ENCODE results near the gene RNF187.
"Not testable (repeated sequence)": the region's sequence is repeated elsewhere in the genome, so short reads cannot be mapped to it uniquely, and the experiment has no call there.

Gene RNF187

DNA sequence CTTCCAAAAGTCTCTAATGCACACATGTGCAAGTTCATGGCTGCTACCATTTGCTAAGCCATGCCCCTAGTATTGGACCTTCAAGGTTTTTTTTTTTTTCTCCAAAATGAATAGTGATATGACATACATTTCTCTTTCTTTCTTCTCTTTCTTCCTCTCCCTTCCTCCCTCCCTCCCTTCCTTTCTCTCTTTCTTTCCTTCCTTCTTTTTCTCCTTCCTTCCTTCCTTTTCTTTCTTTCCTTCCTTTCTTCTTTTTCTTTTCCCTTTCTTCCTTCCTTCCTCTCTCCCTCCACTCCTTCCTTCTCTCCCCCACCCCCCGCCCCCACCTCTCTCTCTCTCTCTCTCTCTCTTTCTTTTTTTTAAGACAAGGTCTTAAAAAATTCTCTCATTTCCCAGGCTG, 3.4 kb upstream of the RNF187 start:
- DNase-seq (ENCODE audit: extremely low read depth in 1 of 2, low read depth in 1 of 2) = no peak

DNA sequence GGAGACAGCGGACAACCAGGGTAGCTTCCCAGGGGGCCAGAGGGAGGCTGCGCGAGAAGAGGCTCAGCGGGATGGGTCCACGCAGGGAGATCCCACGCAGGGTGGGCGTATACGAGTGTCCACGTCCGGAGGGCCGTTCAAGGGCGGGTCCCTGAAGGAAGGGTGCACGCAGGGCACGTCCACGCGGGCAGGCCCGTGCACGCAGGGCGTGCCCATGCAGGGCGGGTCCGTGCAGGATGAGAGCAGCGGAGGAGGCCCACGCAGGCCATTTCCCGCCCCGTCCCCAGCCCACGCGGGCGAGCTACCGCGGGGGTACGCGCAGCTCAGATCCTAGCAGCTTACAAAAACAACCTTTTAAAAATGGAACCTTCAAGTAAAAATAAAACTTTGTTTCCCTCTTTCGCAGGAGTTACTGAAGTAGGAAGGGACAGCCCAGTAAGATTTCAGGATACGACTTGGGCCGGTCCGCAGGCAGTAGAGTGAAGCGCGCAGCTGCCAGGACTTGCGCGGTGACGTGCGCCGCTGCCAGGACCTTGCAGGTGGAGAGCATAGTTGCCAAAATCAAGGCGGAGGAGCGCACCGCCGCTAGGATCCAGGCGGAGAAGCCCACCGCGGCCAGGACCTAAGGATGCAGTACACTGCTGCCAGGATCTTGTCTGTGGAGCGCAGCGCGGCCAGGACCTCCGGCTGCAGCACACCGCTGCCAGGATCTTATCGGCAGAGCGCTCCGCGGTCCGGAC, 416 bp upstream of the RNF187 start:
- peak; percentile 55 to 63 for DNase-seq (ENCODE audit: extremely low read depth in 1 of 2, low read depth in 1 of 2)

DNA sequence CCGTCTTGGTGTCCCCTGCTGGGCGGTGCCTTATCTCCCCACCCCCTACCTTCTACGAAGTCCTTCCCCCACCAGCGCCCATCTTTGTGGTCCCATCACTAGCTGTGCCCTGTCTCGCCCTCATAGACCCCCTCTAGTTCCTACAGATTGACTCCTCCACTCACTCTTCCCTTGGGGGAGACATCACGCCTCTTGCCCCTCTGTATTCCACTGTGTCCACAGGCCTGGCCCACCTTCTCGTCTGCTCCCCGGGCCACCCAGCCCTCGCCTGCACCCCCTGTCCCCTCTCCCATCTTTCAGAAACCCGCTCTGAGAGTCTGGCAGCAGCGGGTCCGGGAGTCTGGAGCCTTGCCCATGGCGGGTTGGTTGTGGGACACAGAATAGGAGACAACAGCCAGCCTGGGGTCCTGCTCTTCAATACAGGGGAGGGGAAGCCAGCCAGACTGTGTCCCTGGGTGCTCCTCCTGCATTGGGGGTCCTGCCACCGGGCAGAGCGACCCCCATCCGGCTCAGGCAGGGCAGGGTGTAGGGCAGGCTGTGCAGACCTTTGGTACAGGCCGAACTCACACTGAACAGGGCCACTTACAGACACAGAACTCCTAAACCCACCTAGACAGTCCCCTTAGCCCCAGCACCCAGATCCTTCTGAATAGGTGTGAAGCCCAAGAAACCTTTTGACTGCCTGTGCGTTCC, 1.1 kb downstream of the RNF187 start:
- no peak for DNase-seq (ENCODE audit: extremely low read depth in 1 of 2, low read depth in 1 of 2)

DNA sequence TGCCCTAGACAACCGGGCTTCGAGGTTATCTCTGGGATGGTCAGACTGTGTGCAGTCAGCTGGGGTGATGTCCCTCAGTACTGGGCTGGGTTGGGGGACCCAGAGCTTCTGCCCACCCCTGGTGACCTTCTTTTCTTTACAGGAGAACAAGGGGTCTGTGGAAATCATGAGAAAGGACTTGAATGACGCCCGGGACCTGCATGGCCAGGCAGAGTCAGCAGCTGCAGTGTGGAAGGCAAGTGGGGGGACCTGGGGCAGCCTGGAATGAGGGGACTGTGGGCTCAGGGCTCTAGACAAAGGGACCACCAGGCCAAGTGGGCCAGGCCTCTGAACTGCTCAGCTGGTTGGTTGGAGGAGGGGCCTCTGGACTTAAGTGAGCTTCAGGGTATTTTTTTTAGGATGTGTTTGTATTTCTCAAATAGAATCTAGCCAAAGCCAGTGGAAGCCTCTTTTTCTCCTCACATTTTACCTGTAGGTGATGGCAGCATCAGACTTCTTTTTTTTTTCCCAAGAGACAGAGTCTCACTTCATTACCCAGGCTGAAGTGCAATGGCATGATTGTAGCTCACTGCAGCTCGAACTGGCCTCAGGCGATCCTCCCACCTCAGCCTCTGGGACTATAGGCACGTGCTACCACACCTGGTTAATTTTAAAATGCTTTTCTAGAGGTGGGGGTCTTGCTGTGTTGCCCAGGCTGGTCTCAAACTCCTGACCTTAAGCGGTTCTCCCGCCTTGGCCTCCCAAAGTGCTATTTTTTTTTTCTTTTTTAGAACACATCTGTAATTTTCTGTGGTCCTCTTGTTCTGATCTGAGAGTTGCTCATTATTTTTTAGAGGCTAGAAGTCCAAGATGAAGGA, 1.9 kb downstream of the RNF187 start:
- no peak for DNase-seq (ENCODE audit: extremely low read depth in 1 of 2, low read depth in 1 of 2)

DNA sequence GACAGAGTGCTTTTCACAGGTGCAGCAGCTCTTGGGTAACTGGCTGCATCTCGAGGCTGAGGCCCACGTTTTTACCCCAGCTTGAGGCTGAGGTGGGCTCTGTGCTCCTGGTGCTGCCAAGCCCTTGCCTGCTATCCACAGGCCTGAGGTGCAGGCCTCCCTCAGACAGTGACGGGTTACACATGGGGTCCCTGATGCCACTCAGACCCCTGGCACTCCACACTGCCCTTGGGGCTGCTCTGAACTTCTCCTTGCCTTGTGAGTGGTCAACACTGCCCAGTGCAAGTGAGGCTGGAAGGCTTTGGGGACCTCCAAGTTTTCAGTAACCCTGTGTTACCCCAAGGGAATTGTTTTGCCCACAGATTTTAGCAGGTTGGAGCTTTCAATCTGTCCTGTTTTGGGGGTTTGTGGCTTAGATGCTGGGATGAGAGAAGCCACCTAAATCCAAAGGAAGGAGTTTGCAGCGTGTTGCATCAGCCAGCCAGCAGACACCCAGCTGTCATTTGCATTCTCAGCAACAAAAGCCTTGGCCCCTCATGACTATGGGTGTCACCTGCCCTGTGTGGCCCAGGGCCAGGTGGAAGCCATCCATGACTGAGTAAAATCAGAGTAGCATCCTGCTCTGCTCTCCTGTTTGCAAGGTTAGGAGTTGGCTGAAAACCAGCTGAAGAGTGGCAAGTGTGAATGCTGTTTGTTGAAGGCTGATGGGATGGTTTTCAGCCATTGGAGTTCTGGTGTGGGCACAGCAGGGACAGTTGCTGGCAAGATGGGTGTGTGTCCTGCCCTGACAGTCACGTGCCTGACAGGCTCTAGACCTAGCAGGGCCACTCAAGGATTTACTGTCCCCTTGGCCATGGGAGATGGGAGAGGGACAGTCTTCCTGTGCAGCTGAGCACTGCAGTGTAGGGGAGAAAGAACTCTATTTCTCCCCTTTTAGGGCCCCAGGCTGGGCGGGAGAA, 3.2 kb downstream of the RNF187 start:
- DNase-seq (ENCODE audit: extremely low read depth in 1 of 2, low read depth in 1 of 2) = no peak

DNA sequence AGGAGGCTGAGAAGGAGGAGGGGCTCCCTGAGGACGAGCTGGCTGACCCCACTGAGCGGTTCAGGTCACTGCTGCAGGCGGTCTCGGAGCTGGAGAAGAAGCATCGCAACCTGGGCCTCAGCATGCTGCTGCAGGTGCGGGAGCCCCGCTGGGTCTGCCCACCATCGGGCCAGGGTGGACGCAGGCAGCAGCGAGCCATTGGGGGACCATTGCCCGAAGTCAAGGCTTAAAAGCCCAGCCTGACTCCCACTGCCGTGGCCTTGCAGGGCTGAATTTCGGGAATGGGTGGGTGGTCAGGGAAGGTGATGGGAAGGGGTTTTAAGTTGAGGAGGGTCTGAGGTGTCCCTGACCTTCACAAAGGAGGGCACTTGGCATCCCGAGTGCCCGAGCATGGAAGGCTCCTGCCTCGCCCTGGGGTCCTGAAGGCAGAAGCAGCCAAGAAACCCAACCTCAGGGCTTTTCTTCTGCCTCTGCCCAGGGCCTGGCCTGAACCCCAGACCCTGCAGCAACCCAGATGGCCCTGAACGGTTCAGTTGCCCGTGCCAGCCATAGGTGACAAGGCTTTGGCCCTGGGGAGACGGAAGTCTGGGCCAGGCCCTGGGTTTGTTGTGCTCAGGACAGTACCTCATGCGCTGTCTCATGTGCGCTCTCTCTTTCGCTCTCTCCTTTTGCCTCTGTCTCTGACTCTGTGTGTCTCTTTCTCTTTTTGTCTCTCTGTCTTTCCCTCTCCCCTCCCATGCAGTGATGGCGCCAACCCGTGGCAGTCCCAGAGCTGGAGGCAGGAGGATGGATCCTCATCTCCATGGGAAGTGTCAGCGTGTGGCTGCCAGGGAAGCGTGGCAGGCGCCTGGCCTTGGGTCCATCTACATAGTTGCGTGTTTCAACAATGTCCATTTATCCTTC, 6.2 kb downstream of the RNF187 start:
- no peak for DNase-seq (ENCODE audit: extremely low read depth in 1 of 2, low read depth in 1 of 2)

DNA sequence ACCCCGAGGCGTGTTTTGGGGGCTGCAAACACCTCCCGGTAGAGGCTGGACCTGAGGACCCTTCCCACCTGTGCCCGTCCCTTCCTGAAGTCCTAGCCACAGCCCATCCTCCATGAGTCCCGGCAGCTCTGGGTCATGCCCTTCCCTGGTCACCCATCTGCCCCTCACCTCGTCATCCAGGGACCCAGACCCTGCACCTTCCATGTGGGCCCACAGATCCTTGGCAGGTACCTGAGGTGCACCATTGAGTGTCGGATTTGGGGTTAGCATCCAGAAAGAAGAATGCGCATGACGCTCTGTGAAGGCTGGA, 6.8 kb downstream of the RNF187 start:
- DNase-seq (ENCODE audit: extremely low read depth in 1 of 2, low read depth in 1 of 2) = no peak

DNA sequence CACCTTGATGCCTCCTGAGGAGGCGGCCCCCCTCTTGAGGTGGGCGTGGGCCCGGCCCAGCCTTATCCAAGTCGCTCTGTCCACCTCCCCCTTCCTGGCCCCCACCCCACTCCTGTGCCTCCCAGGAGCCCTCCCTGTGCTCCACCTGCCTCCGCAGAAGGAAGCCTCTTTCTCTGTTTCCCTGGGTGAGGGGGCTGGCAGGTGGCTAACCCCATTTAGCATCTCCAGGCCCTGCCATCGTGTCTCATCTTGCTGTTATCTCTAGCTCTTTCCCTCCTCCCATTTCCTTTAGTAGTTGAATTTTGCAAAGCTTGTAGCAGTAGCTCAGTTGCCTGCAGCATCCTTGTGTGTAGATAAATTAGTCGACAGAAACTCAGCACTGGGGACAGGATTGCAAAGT, 7.2 kb downstream of the RNF187 start:
- DNase-seq (ENCODE audit: extremely low read depth in 1 of 2, low read depth in 1 of 2) = no peak

DNA sequence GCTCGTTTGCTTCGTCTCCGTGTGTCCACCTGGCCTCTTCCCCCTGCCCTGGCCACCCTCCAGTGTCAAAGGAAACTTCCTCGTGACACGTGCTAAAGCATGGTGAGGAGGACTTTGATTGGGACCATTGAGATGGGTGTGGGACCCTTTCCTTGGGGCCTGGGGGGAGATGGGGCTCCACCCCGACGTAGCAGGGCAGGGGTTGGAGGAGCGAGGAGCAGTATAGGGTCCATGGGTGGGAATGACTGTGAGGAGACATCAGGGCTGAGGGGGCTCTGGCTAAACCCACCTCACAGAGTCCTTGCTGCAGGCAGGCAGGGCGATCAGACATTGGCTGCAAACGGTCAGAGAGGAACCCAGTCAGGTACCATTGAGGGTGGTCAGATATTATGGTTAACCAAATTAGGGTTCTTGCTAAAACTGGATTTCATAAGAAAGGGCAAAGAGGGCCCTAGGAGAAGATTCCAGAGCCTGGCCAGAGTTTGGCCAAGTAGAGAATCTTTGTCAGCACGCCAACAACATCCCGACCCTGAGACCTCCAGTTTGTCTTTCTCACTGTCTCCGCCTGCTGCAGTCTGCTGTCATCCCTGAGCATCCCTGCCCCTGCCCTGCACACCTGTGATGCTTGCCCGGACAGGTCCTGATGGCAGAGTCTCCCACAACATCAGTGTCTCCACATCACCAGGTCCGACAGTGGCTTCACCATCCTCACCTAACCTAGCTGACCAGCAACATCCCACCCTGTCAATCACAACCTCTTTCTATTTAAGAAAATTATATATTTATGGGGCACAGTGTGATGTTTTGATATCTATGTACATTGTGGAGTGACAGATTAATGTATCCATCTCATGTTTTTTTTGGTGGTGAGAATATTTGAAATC, 8.0 kb downstream of the RNF187 start:
- no peak for DNase-seq (ENCODE audit: extremely low read depth in 1 of 2, low read depth in 1 of 2)

DNA sequence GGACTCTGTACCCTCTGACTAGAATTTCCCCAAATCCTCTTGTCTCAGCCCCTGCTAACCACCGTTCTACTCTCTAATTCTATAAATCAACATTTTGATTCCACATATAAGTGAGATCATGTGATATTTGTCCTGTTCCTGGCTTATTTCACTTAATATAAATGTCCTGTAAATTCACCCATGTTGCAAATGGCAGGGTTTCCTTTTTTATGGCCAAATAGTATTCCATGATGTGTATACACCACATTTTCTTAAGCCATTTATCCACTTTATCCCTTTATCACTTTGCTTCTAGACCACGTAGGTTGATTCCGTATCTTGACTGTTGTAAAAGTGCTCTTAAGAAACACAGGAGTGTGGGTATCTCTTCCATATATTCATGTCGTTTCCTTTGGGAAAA, 8.9 kb downstream of the RNF187 start:
- DNase-seq (ENCODE audit: extremely low read depth in 1 of 2, low read depth in 1 of 2) = no peak

DNA sequence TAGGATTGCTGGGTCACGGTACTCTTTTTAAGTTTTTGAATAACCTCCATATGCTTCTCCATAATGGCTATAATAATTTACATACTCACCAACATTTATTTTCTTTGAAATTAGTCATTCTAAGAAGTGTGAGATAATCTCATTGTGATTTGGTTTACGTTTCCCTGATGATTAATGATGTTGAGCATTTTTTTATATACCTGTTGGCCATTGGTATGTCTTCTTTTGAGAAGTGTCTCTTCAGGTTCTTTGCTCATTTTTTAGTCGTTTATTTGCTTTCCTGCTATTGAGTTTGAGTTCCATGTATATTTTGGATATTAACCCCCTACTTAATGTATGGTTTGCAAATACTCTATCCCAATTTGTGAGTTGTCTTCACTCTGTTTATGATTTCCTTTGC, 9.3 kb downstream of the RNF187 start:
- DNase-seq (ENCODE audit: extremely low read depth in 1 of 2, low read depth in 1 of 2) = no peak

DNA sequence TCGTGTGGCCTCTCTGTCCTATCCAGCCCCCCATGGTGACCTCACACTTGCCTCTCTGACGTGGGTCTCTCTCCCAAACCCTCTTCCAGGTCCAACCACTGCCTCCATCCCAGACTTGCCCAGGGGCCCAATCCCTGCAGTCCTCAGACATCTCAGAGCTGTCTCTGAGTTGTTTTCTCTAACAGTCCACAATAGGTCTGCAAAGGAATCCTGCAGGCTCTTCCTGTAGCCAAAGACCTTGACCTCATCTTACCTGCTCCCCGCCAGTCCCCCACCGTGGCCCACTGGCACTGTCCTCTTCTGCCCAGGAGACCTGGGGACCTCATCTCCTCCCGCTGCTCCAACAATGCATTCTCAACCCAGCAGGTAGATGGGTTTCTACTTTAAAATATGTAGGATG, 10.0 kb downstream of the RNF187 start:
- no peak for DNase-seq (ENCODE audit: extremely low read depth in 1 of 2, low read depth in 1 of 2)

DNA sequence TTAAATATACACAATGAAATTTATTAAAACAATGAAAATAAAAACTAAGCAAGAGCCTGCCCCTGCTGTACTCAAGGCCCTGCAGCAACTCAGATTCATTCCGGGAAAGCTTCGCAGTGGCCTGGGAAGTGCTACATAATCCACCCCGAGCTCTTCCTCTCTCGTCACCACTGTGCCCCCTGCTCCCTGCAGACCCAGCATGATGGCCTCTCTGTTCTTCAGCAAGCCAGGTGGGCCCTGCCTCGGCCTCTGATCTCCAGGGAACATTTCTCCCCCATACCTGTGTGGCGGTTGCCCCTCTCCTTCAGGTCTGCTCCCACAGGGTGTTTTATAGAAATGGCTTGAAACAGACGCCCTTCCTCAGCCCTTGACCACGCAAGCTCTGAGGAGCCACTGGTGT, 10.6 kb downstream of the RNF187 start:
- DNase-seq (ENCODE audit: extremely low read depth in 1 of 2, low read depth in 1 of 2) = no peak

DNA sequence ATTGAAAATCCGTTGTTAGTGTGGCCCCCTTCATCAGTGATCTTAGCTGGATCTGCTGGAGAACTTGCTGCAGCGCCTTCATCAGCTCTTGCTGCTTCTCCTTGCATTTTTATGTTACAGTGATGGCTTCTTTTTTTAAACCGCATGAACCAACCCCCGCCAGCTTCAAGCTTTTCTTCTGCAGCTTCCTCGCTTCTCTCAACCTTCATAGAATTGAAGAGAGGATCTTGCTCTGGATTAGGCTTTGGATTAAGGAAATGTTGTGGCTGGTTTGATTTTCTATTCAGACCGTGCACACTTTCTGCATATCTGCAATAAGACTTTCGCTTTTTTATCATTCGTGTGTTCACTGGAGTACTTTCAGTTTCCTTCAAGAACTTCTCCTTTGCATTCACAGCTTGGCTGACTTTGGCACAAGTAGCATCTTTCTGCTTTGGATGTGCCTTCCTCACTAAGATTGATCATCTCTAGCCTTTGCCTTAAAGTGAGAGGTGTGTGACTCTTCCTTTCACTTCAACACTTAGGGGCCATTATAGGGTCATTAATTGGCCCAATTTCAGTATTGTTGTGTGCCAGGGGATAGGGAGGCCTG, 13.1 kb downstream of the RNF187 start:
- DNase-seq (ENCODE audit: extremely low read depth in 1 of 2, low read depth in 1 of 2) = no peak

DNA sequence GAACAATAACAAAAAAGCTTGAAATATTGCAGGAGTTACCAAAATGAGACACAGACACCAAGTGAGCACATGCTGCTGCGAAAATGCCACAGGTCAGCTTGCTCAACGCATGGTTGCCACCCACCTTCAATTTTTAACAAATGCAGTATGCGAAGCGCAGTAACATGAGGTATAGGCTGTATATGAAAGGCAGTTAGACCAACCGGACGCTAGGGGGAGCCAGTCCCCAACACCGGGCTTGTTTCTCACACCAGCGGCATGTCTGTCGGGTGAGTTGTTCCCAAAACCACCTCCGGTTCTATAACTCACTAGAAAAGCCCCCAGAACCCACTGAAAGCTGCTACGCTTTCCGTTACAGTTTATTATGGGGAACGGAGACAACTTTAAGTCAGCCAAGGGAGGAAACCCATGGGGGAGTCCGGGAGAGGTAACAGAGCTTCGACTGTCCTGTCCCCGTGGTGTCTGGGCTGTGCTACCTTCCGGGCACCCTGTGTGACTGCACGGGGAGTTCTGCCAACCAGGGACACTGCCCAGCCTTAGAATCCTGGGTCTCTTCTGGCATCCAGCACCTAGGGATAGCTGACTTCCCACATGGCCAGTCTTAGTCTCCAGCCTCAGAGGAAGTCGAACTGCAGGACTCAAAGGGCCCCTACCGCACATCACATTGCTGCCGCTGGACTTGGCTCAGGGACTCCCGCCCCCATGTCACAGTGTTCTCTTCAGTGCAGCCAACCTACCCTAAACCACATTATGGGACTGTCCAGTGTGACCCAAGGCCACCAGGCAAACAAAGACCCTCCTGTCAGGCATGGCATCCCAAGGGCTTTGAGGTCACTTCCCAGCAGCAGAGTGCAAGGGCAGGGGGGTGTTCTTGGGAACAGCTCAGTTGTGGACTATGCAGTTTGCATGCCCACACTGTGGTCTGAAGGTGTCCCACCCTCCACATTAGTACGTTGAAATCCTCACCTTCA, 14.0 kb downstream of the RNF187 start:
- DNase-seq (ENCODE audit: extremely low read depth in 1 of 2, low read depth in 1 of 2) = peak; percentile 72 to 79

DNA sequence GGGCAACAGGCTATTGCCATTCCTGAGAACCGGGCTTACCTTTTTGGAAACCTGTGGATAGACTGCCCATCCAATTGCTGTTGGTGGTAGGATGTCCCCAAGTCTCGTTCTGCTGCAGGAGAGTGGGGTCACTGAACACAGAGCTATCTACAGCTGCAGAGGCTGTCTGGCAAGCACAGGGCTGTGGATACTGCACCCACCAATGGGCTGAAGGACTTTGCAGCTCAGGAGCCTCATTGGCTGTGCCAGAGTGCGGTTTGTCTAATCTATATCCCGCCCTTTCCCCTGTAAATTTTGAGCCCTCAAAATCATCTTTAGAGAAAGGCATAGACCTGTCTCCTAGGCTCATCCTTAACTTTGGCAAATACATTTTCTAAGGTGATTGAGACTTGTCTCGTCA, 15.3 kb downstream of the RNF187 start:
- no peak for DNase-seq (ENCODE audit: extremely low read depth in 1 of 2, low read depth in 1 of 2)

DNA sequence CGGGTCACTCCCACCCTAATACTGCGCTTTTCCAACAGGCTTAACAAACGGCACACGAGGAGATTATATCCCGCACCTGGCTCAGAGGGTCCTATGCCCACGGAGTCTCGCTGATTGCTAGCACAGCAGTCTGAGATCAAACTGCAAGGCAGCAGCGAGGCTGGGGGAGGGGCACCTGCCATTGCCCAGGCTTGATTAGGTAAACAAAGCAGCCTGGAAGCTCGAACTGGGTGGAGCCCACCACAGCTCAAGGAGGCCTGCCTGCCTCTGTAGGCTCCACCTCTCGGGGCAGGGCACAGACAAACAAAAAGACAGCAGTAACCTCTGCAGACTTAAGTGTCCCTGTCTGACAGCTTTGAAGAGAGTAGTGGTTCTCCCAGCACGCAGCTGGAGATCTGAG, 18.8 kb downstream of the RNF187 start:
- not testable (repeated sequence) for DNase-seq (ENCODE audit: extremely low read depth in 1 of 2, low read depth in 1 of 2)
